Measurements from ENCODE around the gene FNIP2.
A peak's percentile ranks its signal among the peaks of the same experiment; 100 is the strongest.
"Not testable (repeated sequence)": the region's sequence is repeated elsewhere in the genome, so short reads cannot be mapped to it uniquely, and the experiment has no call there.

FNIP2 gene

DNA sequence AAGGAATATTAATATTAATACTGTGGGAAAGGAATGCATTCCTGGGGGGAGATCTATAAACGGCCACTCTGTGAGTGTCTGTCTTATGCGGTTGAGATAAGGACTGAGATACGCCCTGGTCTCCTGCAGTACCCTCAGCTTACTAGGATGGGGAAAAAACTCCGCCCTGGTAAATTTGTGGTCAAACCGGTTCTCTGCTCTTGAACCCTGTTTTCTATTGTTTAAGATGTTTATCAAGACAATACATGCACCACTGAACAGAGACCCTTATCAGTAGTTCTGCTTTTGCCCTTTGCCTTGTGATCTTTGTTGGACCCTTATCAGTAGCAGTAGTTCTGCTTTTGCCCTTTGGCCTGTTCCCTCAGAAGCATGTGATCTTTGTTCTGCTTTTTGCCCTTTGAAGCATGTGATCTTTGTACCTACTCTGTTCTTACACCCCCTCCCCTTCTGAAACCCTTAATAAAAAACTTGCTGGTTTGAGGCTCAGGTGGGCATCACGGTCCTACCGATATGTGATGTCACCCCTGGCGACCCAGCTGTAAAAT is 151.7 kb downstream of the FNIP2 start:
- peak in 2 of 4 experiments; percentile 23 to 25 for DNase-seq

DNA sequence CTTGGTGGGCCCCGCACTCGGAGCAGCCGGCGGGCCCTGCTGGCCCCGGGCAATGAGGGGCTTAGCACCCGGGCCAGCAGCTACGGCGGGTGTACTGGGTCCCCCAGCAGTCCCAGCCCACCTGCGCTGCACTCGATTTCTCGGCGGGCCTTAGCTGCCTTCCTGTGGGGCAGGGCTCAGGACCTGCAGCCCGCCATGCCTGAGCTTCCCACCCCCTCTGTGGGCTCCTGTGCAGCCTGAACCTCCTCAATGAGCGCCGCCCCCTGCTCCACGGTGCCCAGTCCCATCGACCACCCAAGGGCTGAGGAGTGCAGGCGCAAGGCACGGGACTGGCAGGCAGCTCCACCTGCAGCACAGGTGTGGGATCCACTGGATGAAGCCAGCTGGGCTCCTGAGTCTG is 158.9 kb downstream of the FNIP2 start:
- DNase-seq = not testable (repeated sequence)

DNA sequence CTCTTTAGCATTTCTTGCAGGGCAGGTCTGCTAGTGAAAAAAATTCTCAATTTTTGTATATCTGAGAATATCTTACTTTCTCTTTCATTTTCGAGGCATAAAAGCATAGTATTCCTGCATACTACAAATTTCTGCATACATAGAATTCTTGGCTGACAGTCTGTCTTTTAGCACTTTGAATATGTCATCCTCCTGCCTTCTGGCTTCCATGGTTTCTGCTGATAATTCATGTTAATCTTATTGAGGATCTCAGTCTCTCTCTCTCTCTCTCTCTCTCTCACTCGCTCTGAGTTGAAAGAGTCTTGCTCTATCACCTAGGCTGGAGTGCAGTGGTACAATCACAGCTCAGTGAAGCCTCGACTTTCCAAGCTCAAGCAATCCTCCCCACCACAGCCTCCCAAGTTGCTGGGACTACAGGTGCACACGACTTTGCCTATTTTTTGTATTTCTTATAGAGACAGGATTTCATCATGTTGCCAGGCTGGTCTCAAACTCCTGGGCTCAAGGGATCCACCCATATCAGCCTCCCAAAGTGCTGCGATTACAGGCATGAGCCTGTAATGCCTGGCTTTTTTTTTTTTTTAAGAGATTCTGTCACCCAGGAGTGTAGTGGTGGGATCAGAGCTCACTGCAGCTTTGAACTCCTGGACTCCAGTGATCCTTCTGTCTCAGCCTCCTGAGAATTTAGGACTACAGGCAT is 161.3 kb downstream of the FNIP2 start:
- DNase-seq = no peak

DNA sequence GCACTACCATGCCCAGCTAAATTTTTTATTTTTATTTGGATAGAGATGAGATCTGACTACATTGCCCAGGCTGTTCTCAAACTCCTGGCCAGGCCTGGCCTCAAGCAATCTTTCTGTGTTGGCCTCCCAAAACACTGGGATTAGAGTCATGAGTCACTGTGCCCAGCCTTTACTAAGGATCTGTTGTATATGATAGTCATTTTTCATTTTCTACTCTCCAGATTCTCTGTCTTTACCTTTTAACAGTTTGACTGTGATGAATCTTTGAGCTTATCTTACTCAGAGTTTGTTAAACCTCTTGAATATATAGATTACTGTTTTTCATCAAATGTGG is 161.8 kb downstream of the FNIP2 start:
- DNase-seq = no peak

DNA sequence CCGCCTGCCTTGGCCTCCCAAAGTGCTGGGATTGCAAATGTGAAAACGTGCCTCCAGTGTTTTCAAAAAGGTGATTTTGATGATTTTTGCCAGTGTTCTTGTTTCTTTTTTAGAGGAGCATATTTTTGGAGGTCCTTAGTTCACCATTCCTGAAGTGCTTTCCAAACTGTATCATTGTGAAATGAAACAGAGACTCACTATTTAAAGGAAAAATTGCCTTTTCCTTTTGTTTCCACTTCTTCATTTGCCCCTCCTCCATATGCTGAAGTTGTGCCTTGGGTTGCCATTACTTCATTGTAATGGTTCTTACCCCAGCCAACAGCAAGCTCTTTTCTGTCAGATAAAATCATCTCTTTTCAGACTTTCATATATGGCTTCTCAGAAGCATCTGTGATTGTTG is 164.4 kb downstream of the FNIP2 start:
- no peak for DNase-seq

DNA sequence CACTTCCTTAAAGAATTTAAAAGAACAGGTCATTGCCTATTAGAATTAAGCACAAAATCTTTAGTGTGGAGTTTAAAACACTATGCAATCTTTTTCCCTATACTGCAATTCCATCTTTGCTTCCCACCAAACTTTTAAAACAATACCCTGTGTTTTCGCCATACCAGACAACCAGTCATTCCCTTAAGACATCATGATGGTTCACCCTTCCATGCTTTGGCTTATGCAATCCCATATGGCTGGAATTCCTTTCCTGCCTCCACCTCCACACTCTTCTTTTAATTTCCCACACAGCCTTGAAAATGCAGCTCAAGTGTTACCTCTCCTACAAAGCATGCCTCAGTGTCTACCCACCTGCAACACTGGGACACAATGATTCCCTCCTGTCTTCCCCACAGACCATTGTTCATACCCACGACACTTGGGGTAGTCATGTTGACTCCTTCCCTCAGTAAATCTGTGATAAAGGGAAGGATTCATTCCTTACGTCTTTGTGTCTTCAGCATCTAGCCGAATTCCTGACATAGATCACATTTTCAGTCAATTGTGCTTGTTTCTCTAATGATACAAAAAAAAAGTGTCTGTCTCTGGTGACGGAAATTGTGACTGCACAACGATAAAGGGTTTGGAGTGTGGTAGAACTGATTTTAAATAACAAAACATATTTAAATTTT is 166.3 kb downstream of the FNIP2 start:
- DNase-seq = no peak

DNA sequence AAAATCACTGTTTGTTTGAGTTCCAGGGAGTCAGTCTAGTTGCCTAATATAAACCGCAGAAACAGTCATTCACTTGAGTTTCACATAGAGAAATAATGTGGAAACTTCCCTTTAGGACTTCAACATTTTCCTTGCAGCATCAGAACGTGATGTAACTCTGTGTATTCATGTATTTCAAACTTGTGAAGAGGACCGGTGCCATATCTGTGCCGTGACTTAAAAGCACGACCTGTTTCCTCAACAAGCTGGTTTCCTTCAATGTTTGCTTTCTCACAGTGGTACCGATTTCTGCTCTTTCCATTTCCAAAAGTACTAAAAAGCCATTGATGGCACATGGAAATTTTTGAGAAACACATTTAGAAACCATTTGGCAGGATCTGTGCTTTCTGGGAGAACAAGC is 167.4 kb downstream of the FNIP2 start:
- DNase-seq = peak; percentile 58 to 94 (median 78)

DNA sequence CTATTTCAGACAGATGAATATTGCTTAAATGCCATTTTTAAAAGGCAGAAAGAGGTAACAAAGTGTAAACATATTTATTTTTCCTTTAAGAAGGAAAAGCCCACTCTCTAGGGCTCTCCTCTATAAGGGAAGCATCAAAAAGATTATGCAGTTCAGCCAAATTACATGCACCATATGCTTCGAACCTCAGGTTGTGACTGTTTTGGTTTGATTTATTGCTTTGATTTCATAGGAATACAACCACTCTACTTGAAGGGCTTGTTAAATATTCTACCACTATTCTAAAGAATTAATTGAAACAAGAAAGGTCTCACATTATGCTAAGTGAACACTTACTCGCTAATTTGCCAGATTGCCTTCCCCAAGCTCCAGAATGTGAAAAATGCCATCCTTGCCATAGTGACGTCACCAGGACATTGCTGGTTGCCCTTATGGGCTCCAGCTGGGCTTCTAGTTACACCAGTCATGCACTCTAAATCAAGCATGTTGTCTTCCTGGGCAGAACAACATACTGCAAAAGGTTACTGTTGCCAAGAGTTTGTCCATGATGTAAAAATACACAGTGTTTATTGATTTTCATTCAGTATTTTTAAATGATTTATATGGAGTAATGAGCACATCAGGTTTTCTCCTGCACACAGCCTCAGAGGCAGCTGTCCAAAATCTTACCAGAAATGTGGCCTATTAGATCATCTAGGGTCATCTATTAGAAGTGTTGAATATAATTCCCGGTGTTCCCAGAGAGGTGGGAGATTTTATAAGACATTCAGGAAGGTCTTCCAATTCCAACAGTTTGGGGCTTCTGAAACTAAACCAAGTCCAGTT is 169.6 kb downstream of the FNIP2 start:
- no peak for DNase-seq

DNA sequence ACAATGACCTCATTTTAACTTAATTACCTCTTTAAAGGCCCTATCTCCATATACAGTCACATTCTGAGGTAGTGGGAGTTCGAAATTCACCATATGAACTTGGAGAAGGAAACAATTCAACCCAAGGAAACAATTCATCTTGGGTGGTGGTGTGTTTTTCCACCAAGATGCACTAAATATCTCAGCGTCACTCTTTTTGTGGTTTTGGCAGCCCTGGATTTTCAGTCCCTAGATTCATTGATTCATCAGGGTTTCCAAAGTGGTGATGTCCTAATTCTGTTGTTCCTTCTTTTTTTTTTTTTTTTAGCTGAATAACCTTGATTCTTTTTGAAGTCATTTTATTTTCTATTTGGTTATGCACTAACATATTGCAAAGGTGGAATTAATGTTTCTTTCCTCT is 171.4 kb downstream of the FNIP2 start:
- DNase-seq = peak; percentile 13 to 55 (median 45)

DNA sequence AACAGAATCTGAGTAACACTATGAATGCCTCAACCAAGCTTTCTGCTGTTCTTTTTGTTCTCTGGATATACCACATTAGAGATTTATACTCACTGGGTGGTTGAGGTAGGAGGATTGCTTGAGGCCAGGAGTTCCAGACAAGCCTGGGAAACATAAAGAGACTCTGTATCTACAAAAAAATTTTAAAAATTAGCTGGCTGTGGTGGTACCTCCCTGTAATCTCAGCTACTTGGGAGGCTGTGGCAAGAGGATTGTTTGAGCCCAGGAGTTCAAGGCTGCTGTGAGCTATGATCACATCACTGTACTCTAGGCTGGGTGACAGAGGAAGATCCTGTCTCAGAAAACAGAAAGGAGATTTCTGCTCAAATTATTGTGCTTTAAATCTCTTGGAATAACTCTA is 172.5 kb downstream of the FNIP2 start:
- peak in 1 of 4 experiments; percentile 28 for DNase-seq

DNA sequence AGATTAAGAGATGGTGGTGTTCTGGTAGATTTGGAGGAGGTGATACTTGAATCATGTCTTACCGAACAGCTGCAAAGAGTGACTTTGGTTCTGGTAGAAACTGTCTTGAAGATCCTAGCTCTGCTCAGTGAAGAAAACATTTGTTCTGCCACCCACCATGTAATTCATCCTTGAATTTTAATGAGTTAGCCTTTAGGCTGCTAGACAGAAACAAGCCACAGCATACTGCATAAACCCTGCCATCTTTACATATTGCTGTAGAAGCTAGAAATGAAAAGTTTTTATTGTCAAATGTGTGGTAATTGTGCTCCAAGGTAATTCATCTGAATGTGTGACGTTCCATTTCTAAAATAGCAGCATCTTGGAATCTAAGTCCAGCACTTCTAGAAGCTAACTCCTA is 173.1 kb downstream of the FNIP2 start:
- DNase-seq = no peak

DNA sequence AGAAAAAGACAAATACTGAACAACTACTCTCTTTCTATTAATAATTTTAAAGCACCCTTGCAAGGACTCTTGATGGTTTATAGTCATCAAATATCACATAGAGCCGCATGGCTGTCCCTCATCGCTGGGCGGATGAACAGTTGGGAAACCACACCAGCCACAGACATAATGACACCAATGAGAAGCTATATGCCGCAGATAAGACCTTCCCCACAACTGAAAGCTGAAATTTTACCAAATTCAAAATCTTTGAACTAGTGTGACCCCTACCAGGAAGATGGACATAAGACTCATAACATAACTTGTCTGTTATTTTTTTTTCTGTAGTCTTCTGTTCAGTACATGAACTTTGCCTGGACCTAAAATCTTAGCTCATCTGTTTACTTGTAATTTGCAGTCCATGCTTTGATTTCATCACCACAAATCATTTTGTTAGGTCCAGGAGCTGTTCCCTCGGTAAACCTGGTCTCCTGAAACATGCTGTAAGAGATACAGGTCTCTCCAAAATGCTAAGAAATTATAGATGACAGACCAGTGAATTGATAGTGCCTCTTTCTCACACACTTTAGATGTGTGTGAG is 176.8 kb downstream of the FNIP2 start:
- DNase-seq = no peak

DNA sequence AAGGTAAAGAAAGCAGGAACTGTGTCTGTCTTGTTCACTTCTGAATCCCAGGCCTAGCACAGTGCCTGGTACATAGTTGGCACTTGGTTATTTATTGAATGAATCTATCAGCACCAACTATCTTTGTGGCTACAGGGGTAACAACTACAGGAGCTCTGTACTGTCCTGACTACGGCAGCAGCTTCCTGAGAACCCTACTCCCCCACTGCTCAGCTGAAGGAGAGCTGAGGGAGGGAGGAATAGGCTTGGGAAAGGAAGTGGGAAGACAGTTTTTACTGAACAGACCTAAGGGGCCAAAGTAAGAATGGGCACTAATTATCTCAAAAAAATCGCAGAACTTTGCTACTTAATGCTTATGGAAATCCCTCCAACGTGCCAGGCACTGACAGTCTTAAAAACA is 178.0 kb downstream of the FNIP2 start:
- DNase-seq = no peak

DNA sequence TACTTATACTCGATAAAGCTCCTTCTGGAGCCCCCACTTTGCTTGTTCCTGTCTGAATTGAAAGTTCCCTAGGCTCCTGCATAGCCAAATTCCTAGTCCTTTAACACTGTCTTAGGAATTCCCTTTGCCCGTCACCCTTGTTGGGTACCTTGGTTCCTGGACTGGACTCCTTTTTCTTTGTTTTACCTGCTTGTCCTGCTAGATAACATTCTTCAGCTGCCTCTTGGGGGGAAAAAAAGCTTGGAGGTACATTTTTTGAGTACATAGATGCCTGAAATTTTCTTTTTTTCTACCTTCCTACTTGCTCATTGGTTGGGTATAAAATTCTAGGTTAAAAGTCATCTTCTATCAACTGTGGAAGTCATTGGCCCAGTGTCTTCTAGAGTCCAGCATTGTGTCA is 179.2 kb downstream of the FNIP2 start:
- no peak for DNase-seq

DNA sequence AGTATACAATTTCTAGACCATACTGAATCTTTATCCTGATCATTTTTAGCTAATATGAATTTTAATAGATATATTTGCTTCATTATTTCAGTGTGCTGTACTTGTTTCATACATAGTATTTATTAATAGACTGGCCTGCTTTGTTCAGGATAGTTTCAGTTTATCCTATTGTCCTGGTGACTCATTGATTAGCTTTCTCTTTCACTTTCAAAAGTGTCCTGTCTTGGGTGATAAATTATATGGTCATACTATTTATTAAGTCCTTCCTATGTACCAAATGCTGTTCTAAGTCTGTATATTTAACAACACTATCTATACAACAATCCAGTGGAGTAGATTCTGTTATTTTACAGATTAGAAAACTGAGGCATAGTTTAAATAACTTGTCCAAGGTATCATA is 180.3 kb downstream of the FNIP2 start:
- no peak for DNase-seq

DNA sequence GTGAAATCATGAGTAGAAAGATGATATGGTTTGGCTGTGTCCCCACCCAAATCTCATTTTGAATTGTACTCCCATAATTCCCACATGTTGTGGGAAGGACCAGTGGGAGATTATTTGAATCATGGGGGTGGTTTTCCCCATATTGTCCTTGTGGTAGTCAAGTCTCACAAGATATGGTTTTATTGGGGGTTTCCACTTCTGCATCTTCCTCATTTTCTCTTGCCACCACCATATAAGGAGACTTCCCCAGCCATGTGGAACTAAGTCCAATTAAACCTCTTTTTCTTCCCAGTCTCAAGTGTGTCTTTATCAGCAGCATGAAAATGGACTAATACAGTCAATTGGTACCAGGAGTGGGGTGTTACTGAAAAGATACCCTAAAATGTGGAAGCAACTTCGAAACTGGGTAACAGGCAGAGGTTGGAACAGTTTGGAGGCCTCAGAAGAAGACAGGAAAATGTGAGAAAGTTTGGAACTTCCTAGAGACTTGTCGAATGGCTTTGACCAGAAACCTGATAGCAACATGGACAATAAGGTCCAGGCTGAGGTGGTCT is 183.5 kb downstream of the FNIP2 start:
- DNase-seq = peak in 3 of 4 experiments; percentile 11 to 34 (median 22)

DNA sequence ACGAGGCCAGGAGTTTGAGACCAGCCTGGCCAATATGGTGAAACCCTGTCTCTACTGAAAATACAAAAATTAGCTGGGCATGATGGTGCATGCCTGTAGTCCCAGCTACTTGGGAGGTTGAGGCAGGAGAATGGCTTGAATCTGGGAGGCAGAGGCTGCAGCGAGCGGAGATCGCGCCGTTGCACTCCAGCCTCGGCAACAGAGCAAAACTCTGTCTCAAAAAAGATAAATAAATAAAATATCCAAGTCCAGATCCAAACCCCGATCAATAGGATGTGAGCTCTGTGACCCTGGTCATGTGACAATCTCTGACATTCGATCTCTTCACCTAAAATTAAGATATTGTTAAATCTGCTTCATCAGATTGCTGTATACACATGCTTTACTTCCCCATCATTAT is 187.5 kb downstream of the FNIP2 start:
- not testable (repeated sequence) for DNase-seq

DNA sequence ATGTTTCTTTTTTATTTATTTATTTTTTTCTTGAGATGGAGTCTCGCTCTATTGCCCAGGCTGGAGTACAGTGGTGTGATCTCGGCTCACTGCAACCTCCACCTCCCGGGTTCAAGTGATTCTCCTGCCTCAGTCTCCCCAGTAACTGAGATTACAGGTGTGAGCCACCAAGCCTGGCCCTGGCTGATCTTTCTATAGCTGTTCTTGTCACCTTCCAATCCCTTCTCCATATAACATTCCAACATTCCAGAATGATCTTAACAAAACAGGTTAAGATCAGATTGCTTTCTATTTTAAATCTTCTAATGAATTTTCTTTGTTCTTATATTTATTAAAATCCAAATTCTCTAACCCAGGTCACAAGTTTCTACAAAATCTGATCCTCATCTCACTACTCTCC is 188.1 kb downstream of the FNIP2 start:
- not testable (repeated sequence) for DNase-seq
